HEK293T (cell line): ENCODE results near the gene NFIA.

Experiments used
- CTCF ChIA-PET: fragments of 350-600 bp; formaldehyde crosslinking; extraction: SDS; loops from one replicate; lab custom pipeline; 2021; ENCODE audit warnings: antibody characterized with exemption, inconsistent platforms; lab: Yijun Ruan, JAX
- POLR2A ChIA-PET: fragments of 350-600 bp; formaldehyde crosslinking; extraction: SDS; loops from one replicate; lab custom pipeline; 2020; ENCODE audit warnings: antibody characterized with exemption, inconsistent platforms; lab: Yijun Ruan, JAX
- DNase-seq: peaks from one replicate; pipeline ENCODE4 v3.0.0; 2012; ENCODE audit warnings: mixed read lengths; ENCODE audit errors: extremely low spot score
- ARNT ChIP-seq: fragments of 450-650 bp; IDR thresholded peaks from 2 replicates; pipeline ENCODE4 v1.6.1; 2017; ENCODE audit warnings: mild to moderate bottlenecking
- BHLHE40 ChIP-seq: fragments of 450-650 bp; IDR thresholded peaks from 2 replicates; pipeline ENCODE4 v1.6.1; 2016; ENCODE audit warnings: mild to moderate bottlenecking, moderate library complexity, borderline replicate concordance
- CTBP1 ChIP-seq: fragments of 450-650 bp; IDR thresholded peaks from 2 replicates; pipeline ENCODE4 v1.6.1; 2016; ENCODE audit warnings: borderline replicate concordance
- ELF4 ChIP-seq: fragments of 450-650 bp; IDR thresholded peaks from 2 replicates; pipeline ENCODE4 v1.6.1; 2017; ENCODE audit warnings: antibody characterized with exemption
- FOXA1 ChIP-seq: fragments of 450-650 bp; IDR thresholded peaks from 2 replicates; pipeline ENCODE4 v1.6.1; 2016; ENCODE audit warnings: mild to moderate bottlenecking
- FOXK2 ChIP-seq: fragments of 450-650 bp; IDR thresholded peaks from 2 replicates; pipeline ENCODE4 v1.6.1; 2016; ENCODE audit warnings: mild to moderate bottlenecking
- FOXM1 ChIP-seq: fragments of 450-650 bp; IDR thresholded peaks from 2 replicates; pipeline ENCODE4 v1.6.1; 2017; ENCODE audit warnings: mild to moderate bottlenecking, borderline replicate concordance
- HDGF ChIP-seq: fragments of 450-650 bp; IDR thresholded peaks from 2 replicates; pipeline ENCODE4 v1.6.1; 2017; ENCODE audit warnings: antibody characterized with exemption, borderline replicate concordance
- L3MBTL2 ChIP-seq: fragments of 450-650 bp; conservative IDR thresholded peaks from 2 replicates; pipeline ENCODE4 v1.6.1; 2016; ENCODE audit warnings: mild to moderate bottlenecking
- LEF1 ChIP-seq: fragments of 450-650 bp; IDR thresholded peaks from 2 replicates; pipeline ENCODE4 v1.6.1; 2017; ENCODE audit warnings: mild to moderate bottlenecking, borderline replicate concordance
- NFRKB ChIP-seq: fragments of 450-650 bp; IDR thresholded peaks from 2 replicates; pipeline ENCODE4 v1.6.1; 2016; ENCODE audit warnings: mild to moderate bottlenecking, moderate library complexity
- SP1 ChIP-seq: fragments of 450-650 bp; IDR thresholded peaks from 2 replicates; pipeline ENCODE4 v1.6.1; 2017
- SUZ12 ChIP-seq: fragments of 450-650 bp; IDR thresholded peaks from 2 replicates; pipeline ENCODE4 v1.6.1; 2016; ENCODE audit warnings: mild to moderate bottlenecking
- TARDBP ChIP-seq: fragments of 450-650 bp; IDR thresholded peaks from 2 replicates; pipeline ENCODE4 v1.6.1; 2016
- ZNF384 ChIP-seq: fragments of 450-650 bp; IDR thresholded peaks from 2 replicates; pipeline ENCODE4 v1.6.1; 2016
- TF ChIP-seq, protein P1 (sequence below): fragments of 450-650 bp; IDR thresholded peaks from 2 replicates; pipeline ENCODE4 v1.6.1; 2016

NFIA gene

GRCh38 chr1:61322008-61322744 lies 239.8 kb downstream of the NFIA start:
- ChIA-PET CTCF (no interaction called here), POLR2A (no interaction called here)
- TF ChIP-seq NFRKB (no peak), SUZ12 (no peak), HDGF (no peak), SP1 (no peak)
- DNase-seq: no peak

DNA sequence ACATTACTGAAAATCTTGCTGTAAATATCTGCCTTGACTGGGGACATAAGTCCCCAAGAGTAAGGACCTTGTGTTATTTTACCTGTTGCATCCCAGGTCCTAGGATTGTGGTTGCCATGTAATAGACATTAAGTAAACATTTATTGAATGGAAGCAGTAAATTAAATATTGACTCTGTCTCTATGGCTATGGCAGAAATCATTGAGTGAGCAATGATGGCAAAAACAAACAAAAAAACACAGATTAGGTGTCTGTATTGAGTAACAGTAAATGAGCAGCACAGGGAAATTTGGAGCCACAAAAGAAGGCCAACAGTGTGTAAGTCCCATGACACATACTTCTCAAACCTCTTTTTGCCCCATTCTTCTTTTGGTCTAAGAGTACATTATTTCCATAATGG lies 240.4 kb downstream of the NFIA start:
- TF ChIP-seq SUZ12: no peak
- TF ChIP-seq L3MBTL2: no peak
- TF ChIP-seq ZNF384: no peak
- TF ChIP-seq TARDBP: no peak
- TF ChIP-seq ARNT: no peak
- TF ChIP-seq NFRKB: no peak
- TF ChIP-seq ELF4: no peak
- no peak for TF ChIP-seq LEF1
- TF ChIP-seq, protein P1, sequence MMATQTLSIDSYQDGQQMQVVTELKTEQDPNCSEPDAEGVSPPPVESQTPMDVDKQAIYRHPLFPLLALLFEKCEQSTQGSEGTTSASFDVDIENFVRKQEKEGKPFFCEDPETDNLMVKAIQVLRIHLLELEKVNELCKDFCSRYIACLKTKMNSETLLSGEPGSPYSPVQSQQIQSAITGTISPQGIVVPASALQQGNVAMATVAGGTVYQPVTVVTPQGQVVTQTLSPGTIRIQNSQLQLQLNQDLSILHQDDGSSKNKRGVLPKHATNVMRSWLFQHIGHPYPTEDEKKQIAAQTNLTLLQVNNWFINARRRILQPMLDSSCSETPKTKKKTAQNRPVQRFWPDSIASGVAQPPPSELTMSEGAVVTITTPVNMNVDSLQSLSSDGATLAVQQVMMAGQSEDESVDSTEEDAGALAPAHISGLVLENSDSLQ: no peak
- POLR2A ChIA-PET: no interaction called here
- DNase-seq: no peak
- CTCF ChIA-PET: no interaction called here

GRCh38 chr1:61323681-61324328 lies 241.4 kb downstream of the NFIA start:
- ChIA-PET POLR2A (interaction anchor here (1.1 kb wide), 1 partner anchor 16 kb away, joined by 4 read pairs; no protein-coding TSS in a partner anchor), CTCF (no interaction called here)

GRCh38 chr1:61326713-61327112 lies 244.4 kb downstream of the NFIA start:
- no peak for DNase-seq
- ChIA-PET CTCF (no interaction called here), POLR2A (no interaction called here)
- TF ChIP-seq CTBP1: no peak
- TF ChIP-seq LEF1: no peak
- TF ChIP-seq BHLHE40: no peak

More at GRCh38 chr1:61323681-61324328, 241.4 kb downstream of the NFIA start:
- TF ChIP-seq ARNT (no peak), ELF4 (no peak), BHLHE40 (no peak), FOXM1 (no peak), SUZ12 (no peak)
- TF ChIP-seq, protein P1: no peak
- no peak for DNase-seq

DNA sequence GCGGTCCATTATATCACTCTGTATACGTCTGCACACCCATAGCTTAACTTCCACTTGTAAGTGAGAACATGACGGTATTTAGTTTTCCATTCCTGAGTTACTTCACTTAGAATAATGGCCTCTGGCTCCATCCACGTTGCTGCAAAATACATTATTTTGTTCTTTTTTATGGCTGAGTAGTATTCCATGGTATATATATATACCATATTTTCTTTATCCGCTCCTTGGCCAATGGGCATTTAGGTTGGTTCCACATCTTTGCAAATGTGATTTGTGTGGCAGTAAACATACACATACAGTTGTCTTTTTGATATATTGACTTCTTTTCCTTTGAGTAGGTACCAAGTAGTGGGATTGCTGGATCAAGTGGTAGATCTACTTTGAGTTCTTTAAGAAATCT lies 245.1 kb downstream of the NFIA start:
- ChIA-PET POLR2A (no interaction called here), CTCF (no interaction called here)
- TF ChIP-seq BHLHE40 (no peak), ARNT (no peak), FOXA1 (no peak), TARDBP (no peak), FOXK2 (no peak)
- TF ChIP-seq, protein P1: no peak
- no peak for DNase-seq

DNA sequence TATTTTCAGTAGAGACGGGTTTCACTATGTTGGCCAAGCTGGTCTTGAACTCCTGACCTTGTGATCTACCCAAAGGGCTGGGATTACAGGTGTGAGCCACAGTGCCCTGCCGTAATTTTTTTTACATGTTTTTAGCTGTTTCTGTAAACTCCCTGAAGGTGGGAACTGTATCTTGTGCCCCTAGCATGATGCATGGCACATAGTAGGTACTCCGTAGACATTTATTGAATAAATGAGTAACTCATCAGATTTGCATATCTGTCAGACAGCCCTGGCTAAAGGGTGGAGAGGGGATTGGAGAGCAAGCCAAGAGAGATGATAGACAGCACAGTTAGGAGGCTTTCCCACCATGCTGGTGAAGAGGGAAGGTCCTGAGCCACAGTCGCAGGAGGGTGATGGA lies 247.2 kb downstream of the NFIA start:
- CTCF ChIA-PET: no interaction called here
- no peak for DNase-seq
- TF ChIP-seq ZNF384 (no peak), SP1 (no peak), TARDBP (no peak), BHLHE40 (no peak), FOXA1 (no peak), FOXK2 (no peak), ARNT (no peak), FOXM1 (no peak), SUZ12 (no peak), L3MBTL2 (no peak), LEF1 (no peak), CTBP1 (no peak), ELF4 (no peak), NFRKB (no peak), HDGF (no peak)
- TF ChIP-seq, protein P1: no peak
- POLR2A ChIA-PET: no interaction called here

- POLR2A ChIA-PET: no interaction called here
- CTCF ChIA-PET: no interaction called here
- DNase-seq: no peak
- TF ChIP-seq CTBP1: no peak
Measured at GRCh38 chr1:61330018-61330417, 247.7 kb downstream of the NFIA start.
